Rectal smooth muscle tissue (tissue), 1 donor: ENCODE measurements around the gene HARBI1.

ENCODE experiments used
- H3K27ac ChIP-seq: one replicate; pipeline ENCODE4 v1.7.0; 2013; ENCODE audit warnings: low read depth, low read length, inconsistent platforms
- H3K27me3 ChIP-seq: one replicate; pipeline ENCODE4 v1.7.0; 2013; ENCODE audit warnings: low read length; ENCODE audit not compliant: control insufficient read depth, insufficient read depth
- H3K36me3 ChIP-seq: one replicate; pipeline ENCODE4 v1.7.0; 2013; ENCODE audit warnings: low read length; ENCODE audit not compliant: control insufficient read depth, insufficient read depth
- H3K4me1 ChIP-seq: one replicate; pipeline ENCODE4 v1.7.0; 2013; ENCODE audit warnings: low read length; ENCODE audit not compliant: control insufficient read depth, insufficient read depth
- H3K4me3 ChIP-seq: one replicate; pipeline ENCODE4 v1.7.0; 2013; ENCODE audit warnings: low read length
- H3K9ac ChIP-seq: one replicate; pipeline ENCODE4 v1.7.0; 2013; ENCODE audit warnings: low read length

HARBI1 gene

DNA sequence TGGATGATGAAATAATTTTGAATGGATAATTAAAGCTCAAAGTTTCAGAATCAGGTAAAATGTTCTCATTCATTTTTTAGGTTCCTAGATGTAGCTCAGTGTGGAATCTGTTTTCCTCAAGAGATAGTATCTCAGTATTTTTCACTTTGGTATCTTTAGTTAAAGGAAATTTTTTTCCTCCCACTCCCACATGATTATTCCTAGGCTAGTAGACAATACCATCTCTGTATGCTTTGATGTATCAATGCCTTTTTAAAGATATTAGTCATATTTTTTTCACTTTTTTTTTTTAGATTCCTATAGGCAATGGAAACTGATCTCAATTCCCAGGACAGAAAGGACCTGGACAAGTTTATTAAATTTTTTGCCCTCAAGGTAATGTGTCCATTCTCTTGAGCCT is 27.0 kb upstream of the HARBI1 start:
- H3K36me3 ChIP-seq: peaks cover 5% of the 10 kb centered on the region
- no peak overlapping the region for H3K9ac ChIP-seq
- no peak overlapping the region for H3K27ac ChIP-seq
- H3K27me3 ChIP-seq: no peaks in the 10 kb centered on the region
- no peak overlapping the region for H3K4me3 ChIP-seq
- H3K4me1 ChIP-seq: peaks cover 2% of the 10 kb centered on the region

DNA sequence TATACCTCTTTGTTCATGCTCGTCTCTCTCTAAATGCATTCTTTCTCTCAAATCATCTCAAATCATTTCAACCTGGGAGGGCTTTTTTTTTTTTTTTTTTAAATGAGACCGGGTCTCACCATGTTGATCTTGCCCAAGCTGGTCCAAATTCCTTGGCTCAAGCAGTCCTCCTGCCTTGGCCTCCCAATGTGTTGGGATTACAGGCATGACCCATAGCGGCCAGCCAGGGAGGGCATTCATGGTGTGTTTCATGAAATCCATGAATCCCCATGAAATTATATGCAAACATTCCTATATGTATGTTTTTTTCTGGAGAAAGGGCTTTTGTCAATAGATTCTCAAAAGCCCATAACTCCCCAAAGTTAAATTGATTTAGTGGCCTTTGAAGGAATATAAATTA is 26.5 kb upstream of the HARBI1 start:
- Histone ChIP-seq H3K27me3 (no peaks in the 10 kb centered on the region), H3K9ac (no peak overlapping the region), H3K4me1 (no peaks in the 10 kb centered on the region), H3K4me3 (no peak overlapping the region), H3K36me3 (peaks cover 5% of the 10 kb centered on the region), H3K27ac (no peak overlapping the region)

DNA sequence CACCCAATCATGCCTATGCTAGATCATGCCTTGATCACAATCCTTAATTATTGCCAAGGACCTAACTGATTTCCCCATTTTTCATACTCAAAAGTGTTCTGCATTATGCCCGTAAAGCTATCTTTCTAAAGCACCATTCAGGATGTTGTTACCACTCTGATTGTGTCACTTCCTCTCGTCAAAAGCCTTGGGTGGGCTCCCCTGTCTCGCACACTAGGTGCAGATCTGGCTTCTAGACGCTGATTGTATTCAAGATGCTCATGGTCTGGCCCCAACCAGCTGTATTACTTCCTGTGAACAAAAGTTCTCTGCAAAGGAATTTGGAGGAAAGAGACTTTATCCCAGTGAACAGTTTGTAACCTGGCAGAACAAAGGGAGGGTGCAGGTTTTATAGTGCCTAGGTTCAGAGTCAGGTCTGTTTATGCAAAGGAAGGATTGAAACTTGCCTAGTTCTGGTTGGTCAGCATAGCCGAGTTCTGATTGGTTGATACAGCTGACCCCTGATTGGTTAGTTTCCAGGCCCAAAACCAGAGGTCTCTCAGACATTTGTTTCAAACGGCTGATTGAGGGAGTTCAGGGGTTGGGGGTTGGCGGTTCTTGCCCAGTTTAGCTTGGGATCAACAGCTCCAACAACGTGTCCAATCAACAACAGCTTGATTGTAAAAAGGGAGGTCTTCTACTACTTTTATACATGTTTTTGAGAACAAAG is 25.8 kb upstream of the HARBI1 start:
- no peak overlapping the region for H3K9ac ChIP-seq
- H3K27ac ChIP-seq: no peak overlapping the region
- no peaks in the 10 kb centered on the region for H3K27me3 ChIP-seq
- H3K36me3 ChIP-seq: peaks cover 5% of the 10 kb centered on the region
- H3K4me1 ChIP-seq: no peaks in the 10 kb centered on the region
- H3K4me3 ChIP-seq: no peak overlapping the region

DNA sequence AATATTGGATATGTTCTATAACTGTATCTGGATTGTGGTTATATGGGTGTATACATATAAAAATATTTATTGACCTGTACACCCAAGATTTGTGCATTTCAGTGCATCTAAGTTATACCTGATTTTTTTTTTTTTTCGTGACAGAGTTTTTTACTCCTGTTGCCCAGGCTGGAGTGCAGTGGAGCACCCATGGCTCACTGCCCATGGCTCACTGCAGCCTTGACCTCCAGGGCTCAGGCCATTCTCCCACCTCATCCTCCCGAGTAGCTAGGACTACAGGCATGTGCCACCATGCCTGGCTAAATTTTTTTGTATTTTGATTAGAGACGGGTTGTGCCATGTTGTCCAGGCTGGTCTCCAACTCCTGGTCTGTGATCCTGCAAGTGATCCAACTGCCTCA is 24.6 kb upstream of the HARBI1 start:
- H3K9ac ChIP-seq: no peak overlapping the region
- no peaks in the 10 kb centered on the region for H3K4me1 ChIP-seq
- H3K36me3 ChIP-seq: peaks cover 2% of the 10 kb centered on the region
- H3K27ac ChIP-seq: no peak overlapping the region
- no peak overlapping the region for H3K4me3 ChIP-seq
- no peaks in the 10 kb centered on the region for H3K27me3 ChIP-seq

DNA sequence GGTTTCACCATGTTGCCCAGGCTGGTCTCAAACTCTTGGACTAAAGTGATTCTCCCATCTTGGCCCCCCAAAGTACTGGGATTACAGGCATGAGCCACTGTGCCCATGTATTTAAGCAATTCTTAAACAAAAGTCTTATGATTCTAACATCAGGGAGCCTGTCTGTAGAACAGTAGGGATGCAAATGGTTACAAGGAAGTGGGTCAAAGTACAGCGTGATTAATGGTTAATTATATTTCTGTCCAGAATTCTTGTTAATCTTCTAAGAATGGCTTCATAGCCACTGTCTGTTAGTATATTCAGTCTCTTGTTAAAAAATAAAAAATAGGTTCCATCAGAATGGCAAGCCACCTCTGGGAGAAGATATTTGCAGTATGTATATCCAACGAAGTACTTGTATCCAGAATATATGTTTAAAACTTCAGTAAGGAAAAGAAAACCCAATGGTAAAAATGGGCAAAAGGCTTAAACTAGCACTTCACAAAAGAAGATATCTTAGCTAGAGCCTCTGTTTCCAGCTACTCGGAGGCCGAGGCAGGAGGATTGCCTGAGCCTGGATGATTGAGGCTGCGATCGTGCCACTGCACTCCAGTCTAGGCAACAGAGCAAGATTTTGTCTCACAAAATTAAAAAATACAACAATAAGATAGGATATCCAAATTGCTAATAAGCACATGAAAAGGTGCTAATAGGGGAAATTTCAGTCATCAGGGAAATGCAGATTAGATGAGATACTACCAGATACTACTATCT is 23.2 kb upstream of the HARBI1 start:
- Histone ChIP-seq H3K27ac (no peak overlapping the region), H3K4me1 (no peaks in the 10 kb centered on the region), H3K9ac (no peak overlapping the region), H3K27me3 (no peaks in the 10 kb centered on the region), H3K4me3 (no peak overlapping the region), H3K36me3 (peaks cover 2% of the 10 kb centered on the region)

DNA sequence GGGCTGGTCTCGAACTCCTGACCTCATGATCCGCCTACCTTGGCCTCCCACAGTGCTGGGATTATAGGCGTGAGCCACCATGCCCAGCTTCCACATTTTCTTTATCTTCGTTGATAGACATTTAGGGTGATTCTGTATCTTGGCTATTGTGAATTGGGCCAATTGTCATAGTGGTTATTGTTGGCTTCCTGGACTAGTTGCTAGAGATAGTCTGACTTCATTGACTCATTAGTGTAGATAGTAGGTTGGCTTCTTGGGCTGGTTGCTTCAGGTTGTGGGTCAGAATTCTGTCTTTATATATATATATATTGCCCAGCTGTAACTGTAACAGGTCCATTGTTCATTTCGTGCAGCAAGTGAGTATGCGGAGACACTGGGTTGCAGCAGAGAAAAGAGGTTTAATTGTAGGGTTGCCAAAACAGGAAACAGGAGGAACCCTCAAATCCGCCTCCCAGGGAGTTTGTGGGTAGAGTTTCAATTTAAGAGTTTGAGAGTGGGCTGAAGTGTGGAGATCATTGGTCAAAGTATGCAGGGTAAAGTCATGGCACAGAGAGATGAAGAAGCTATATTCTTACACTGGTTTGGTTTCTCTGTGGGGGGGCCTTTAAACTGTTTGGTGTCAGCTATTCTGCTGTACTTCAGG is 22.3 kb upstream of the HARBI1 start:
- no peaks in the 10 kb centered on the region for H3K27me3 ChIP-seq
- H3K4me3 ChIP-seq: no peak overlapping the region
- no peaks in the 10 kb centered on the region for H3K4me1 ChIP-seq
- H3K9ac ChIP-seq: no peak overlapping the region
- peaks cover 2% of the 10 kb centered on the region for H3K36me3 ChIP-seq
- no peak overlapping the region for H3K27ac ChIP-seq

DNA sequence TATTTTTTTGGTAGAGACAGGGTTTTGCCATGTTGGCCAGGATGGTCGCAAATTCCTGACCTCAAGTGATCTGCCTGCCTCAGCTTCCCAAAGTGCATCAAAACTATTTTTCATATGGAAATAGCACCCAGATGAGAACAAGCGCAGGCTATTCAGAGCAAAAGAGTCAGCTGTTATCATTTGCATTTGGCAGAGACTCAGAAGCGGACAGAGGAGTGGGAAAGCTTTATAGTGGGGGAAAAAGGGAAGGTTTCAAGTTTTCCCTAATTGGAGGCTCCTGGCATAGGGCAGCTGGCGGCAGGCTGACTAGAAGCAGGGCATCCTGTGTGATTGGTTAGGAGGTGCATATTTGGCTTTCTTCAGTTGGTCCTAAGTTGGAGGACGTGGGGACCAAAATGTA is 20.5 kb upstream of the HARBI1 start:
- no peaks in the 10 kb centered on the region for H3K4me1 ChIP-seq
- H3K27me3 ChIP-seq: no peaks in the 10 kb centered on the region
- H3K36me3 ChIP-seq: no peaks in the 10 kb centered on the region
- H3K27ac ChIP-seq: no peak overlapping the region
- H3K9ac ChIP-seq: no peak overlapping the region
- no peak overlapping the region for H3K4me3 ChIP-seq

DNA sequence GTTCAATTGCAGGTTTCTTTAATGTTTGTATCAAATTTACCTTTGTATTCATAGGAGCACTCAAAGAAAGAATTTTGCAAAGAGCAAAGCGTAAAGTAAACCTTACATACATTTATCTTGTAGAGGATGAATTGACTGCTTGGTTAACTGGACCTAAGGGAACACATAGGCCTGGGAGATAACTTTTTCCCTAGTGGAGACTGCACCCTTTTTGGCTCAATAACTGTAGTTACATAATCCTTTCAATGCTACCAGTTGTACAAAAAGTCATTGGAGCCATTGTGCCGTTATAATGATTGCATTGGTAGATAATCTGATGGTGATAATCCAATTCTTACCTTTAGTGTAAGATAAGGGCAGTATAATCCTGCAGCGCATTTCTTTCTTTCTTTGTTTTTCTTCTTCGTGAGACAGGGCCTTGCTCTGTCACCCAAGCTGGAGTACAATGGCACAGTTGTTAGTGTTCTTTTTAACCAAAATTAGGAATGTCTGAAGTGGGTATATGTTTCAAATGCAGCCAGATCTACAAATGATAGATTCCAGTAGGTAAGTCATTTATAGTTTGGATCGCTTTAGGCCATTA is 18.6 kb upstream of the HARBI1 start:
- no peak overlapping the region for H3K27ac ChIP-seq
- no peak overlapping the region for H3K4me3 ChIP-seq
- H3K36me3 ChIP-seq: no peaks in the 10 kb centered on the region
- no peak overlapping the region for H3K9ac ChIP-seq
- no peaks in the 10 kb centered on the region for H3K4me1 ChIP-seq
- no peaks in the 10 kb centered on the region for H3K27me3 ChIP-seq

DNA sequence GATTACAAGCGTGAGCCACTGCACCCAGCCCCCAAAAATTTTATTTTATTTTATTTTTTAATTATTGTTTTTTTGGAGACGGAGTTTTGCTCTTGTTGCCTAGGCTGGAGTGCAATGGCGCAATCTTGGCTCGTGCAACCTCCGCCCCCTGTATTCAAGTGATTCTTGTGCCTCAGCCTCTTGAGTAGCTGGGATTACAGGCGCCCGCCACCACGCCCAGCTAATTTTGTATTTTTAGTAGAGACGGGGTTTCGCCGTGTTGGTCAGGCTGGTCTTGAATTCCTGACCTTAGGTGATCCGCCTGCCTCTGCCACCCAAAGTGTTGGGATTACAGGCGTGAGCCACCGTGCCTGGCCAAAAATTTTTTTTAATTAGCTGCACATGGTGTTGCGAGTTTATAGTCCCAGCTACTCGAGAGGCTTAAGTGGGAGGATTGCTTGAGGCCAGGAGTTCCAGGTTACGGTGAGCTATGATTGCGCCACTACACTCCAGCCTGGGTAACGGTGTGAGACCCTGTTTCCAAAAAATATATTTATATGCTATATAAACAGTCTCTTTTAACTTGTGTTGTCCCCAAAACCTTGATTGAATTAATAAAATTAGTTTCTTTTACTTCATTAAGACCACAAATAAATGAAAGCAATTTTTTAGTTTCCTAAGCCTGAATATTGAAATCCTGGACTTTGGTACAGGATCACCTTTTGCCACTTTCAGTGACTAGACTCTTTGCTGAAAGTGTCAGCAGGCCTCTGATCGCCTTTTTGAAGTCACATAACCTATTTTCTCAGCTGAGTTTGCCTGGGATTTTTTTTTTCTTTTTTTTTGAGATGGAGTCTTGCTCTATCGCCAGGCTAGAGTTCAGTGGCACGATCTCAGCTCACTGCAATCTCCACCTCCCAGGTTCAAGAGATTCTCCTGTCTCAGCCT is 16.5 kb upstream of the HARBI1 start:
- H3K4me1 ChIP-seq: no peaks in the 10 kb centered on the region
- H3K4me3 ChIP-seq: no peak overlapping the region
- H3K27me3 ChIP-seq: no peaks in the 10 kb centered on the region
- H3K27ac ChIP-seq: no peak overlapping the region
- no peak overlapping the region for H3K9ac ChIP-seq
- peaks cover 3% of the 10 kb centered on the region for H3K36me3 ChIP-seq

DNA sequence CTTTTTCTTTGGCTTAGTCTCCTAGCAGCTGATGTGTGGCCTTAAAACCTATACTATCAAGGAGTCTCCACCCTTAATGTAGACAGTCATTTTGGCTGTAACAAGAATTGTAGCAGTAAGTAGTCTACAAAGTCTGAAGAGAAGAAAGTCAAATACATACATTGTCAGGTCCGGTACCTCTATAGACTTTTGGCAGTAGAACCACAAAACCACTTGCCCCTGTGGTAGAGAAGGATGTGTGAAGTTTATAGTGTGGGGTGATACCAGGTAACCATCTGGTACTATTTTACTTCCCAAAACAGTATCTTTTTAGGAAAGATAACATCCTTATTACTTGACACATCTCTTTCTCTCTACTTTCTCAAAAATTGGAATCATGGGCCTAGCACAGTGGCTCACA is 15.5 kb upstream of the HARBI1 start:
- H3K4me3 ChIP-seq: no peak overlapping the region
- H3K36me3 ChIP-seq: peaks cover 3% of the 10 kb centered on the region
- no peaks in the 10 kb centered on the region for H3K27me3 ChIP-seq
- no peak overlapping the region for H3K9ac ChIP-seq
- H3K4me1 ChIP-seq: no peaks in the 10 kb centered on the region
- no peak overlapping the region for H3K27ac ChIP-seq

DNA sequence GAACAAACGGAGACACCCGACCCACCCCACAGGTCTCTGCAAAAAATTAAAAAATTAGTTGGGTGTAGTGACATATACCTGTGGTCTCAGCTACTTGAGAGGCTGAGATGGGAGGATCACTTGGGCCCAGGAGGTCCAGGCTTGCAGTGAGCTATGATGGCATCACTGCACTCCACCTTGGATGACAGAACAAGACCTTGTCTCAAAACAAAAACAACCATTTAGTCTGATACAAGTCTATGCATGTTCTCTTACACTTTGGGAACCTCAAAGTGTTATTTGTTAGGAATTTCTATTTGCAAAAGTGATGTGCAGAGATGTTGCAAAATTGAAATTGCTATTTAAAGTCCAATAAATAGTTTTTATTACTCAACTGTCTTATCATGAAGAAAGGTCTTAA is 14.6 kb upstream of the HARBI1 start:
- Histone ChIP-seq H3K36me3 (peaks cover 3% of the 10 kb centered on the region), H3K27ac (no peak overlapping the region)

DNA sequence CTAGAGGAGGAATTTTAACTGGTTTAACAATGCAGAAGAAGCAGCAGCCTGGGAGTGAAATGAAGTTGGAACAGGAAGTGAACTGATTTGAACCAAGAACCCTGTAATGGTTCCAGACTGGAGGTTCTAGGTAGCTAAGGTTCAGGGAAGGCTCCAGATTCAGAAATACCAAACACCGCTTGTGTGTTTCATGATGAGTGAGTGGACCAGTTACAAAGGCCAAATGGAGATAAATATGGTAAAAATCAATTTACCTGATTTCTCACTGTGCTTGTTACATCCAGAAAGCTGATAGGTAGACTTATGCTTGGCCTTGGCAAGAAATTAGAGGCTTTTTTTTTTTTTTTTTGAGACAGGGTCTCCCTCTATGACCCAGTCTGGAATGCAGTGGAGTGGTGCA is 13.2 kb upstream of the HARBI1 start:
- Histone ChIP-seq H3K36me3 (peaks cover 8% of the 10 kb centered on the region), H3K27me3 (no peaks in the 10 kb centered on the region), H3K4me1 (no peaks in the 10 kb centered on the region), H3K27ac (no peak overlapping the region), H3K4me3 (no peak overlapping the region), H3K9ac (no peak overlapping the region)

More for the DNA sequence above, 14.6 kb upstream of the HARBI1 start:
- no peaks in the 10 kb centered on the region for H3K27me3 ChIP-seq
- H3K9ac ChIP-seq: no peak overlapping the region
- no peak overlapping the region for H3K4me3 ChIP-seq
- H3K4me1 ChIP-seq: no peaks in the 10 kb centered on the region
